Heart left ventricle (tissue), 16 donors: Measurements from ENCODE around the gene NTN4. TPM values are rescaled to one million over a fixed set of nuclear protein-coding genes. Genes with fewer than 3 reads are reported as not detected.
A peak's percentile ranks its signal among the peaks of the same experiment; 100 is the strongest.

Experiments
- ATAC-seq, 4 donors: fragments of 200-7000 bp; cut with Tn5 transposase; one replicate each; pipeline ENCODE4 v1.9.1; 2020 to 2022; ENCODE audit warnings: moderate library complexity in 4 of 4, mild to moderate bottlenecking in 3 of 4, moderate number of reproducible peaks in 1 of 4
- DNase-seq, 5 donors: peaks; one replicate each; pipeline ENCODE4 v3.0.0-alpha.2; 2020
- H3K27ac ChIP-seq, 12 donors: fragments of 200-600 bp; sonication (generic) in 4 of 12; one replicate each; pipeline versions ENCODE4 v1.5.0 to v1.8.0; 2016 to 2022; ENCODE audit warnings: mild to moderate bottlenecking in 2 of 12
- H3K27me3 ChIP-seq, 9 donors: fragments of 200-600 bp; sonication (generic) in 2 of 9; one replicate each; pipeline versions ENCODE4 v1.5.1 to v1.8.0; 2016 to 2022; ENCODE audit warnings: mild to moderate bottlenecking in 3 of 9
- H3K36me3 ChIP-seq, 9 donors: fragments of 200-600 bp; sonication (generic) in 2 of 9; one replicate each; pipeline versions ENCODE4 v1.5.0 to v1.8.0; 2018 to 2022; ENCODE audit warnings: mild to moderate bottlenecking in 2 of 9
- H3K4me1 ChIP-seq, 12 donors: fragments of 200-600 bp; sonication (generic) in 4 of 12; one replicate each; pipeline versions ENCODE4 v1.5.0 to v1.8.0; 2016 to 2022; ENCODE audit warnings: mild to moderate bottlenecking in 3 of 12
- H3K4me3 ChIP-seq, 12 donors: fragments of 200-600 bp; sonication (generic) in 4 of 12; one replicate each; pipeline versions ENCODE4 v1.5.0 to v1.8.0; 2017 to 2022; ENCODE audit warnings: mild to moderate bottlenecking in 9 of 12, moderate library complexity in 4 of 12
- H3K9me3 ChIP-seq, 12 donors: fragments of 200-600 bp; sonication (generic) in 4 of 12; one replicate each; pipeline versions ENCODE4 v1.5.0 to v1.8.0; 2016 to 2022; ENCODE audit warnings: mild to moderate bottlenecking in 1 of 12
- CTCF ChIP-seq, 12 donors: fragments of 200-600 bp; sonication (generic) in 4 of 12; IDR thresholded peaks; one replicate each; pipeline versions ENCODE4 v1.5.0 to v1.8.0; 2018 to 2022; ENCODE audit warnings: antibody characterized with exemption in 12 of 12, mild to moderate bottlenecking in 5 of 12
- POLR2A ChIP-seq, 2 donors: fragments of 450-650 bp; IDR thresholded peaks; one replicate each; pipeline ENCODE4 v1.6.1; 2017; ENCODE audit warnings: antibody characterized with exemption in 2 of 2, mild to moderate bottlenecking in 2 of 2, moderate library complexity in 2 of 2
- WGBS, 4 donors: extraction: QIAGEN DNeasy Blood & Tissue Kit in 2 of 4; methylation state at CpG; one replicate each; pipeline versions ENCODE4 v1.1.5 to v1.1.7; 2013 to 2018; 5-methylcytosine and 5-hydroxymethylcytosine counted together
- intact Hi-C, 10 donors: fragments of 100-400 bp; cut with DNase I; formaldehyde crosslinking; loops; one replicate each; pipeline versions ENCODE4 v1.11.1 to v1.14.2; 2022
- polyA plus RNA-seq, 2 donors: library from polyadenylated mRNA; stranded (reverse); fragments of 200-250 nt; gene quantifications; one replicate each; pipeline ENCODE4 v1.2.3, GENCODE V29; 2013
- total RNA-seq, 9 donors: library from RNA; depleted of rRNA in 2 of 9; stranded (reverse); fragments of >200 nt in 2 of 9; fragmentation: NEBNext Ultra II Directional in 3 of 9; extraction: Animal tissue kit (Norgen Biotek cat#: 25700) in 3 of 9; gene quantifications; one replicate each; pipeline versions ENCODE4 v1.1.0 to v1.2.4, GENCODE V29; 2016 to 2023
- donor health status: ischemic (EF 13 %, LVEDD 7.1; RV severe dilation, severe dysfunction).
- donor health status: healthy with polysubstance abuse.
- donor health status: DM: no; HTN: yes; CAD: no.
- donor health status: DM: no; HTN: no; CAD: no.
- donor health status: ischemic (EF 25% LVEDD 6.9; RV normal size, moderate dysfunction).
- donor health status: ischemic (EF 25% LVEDD 5.7; RV mildly dilated, moderate dysfunction).
- donor health status: healthy.
- donor health status: DM: yes; HTN: yes; CAD: no.
- donor health status: ischemic (EF 35%, LVEDD 5.7; RV mildly dilated, moderate dysfunction).
- donor health status: nonischemic (EF 11% LVEDD 7.7; RV severe dilation, severe dysfunction).
- donor health status: DM: yes; HTN: yes; CAD: no.
- donor health status: PGD.
- donor health status: ischemic (EF 29% LVEDD 5.4; RV normal size, mild dysfunction).
- donor health status: nonischemic (EF 23%, LVEDD 6.1; RV moderate dilation, normal function).

The NTN4 gene
- total and polyA plus RNA-seq, 11 donors, result 23.9 to 116 (median 68.0) TPM

- no peak for DNase-seq
- H3K27me3 ChIP-seq, result no peaks in the 10 kb centered on the region
- H3K9me3 ChIP-seq, result no peaks in the 10 kb centered on the region
- H3K36me3 ChIP-seq, result no peaks in the 10 kb centered on the region
- TF ChIP-seq CTCF (IDR thresholded peaks at IDR 0.05) (no peak), POLR2A (IDR thresholded peaks at IDR 0.05) (no peak)
- H3K4me3 ChIP-seq, result no peak overlapping the region
- peaks cover 0 to 14% (median 0%) of the 10 kb centered on the region in 12 donors for H3K4me1 ChIP-seq
- ATAC-seq, result peak in 2 of 4 donors; percentile 31 to 45
- 0 to 11% (median 4%) methylated on average over 1 of the region's 1 CpG for WGBS, 4 donors
- intact Hi-C loops, result no loop called here
- no peak overlapping the region for H3K27ac ChIP-seq
Measured at GRCh38 chr12:95836630-95837239, 46.2 kb upstream of the NTN4 start.

GRCh38 chr12:95836185-95836609 is 45.6 kb upstream of the NTN4 start:
- Histone ChIP-seq H3K4me3 (no peak overlapping the region), H3K4me1 (peaks cover 0 to 14% (median 0%) of the 10 kb centered on the region in 12 donors), H3K27ac (no peak overlapping the region), H3K27me3 (no peaks in the 10 kb centered on the region), H3K36me3 (no peaks in the 10 kb centered on the region), H3K9me3 (no peaks in the 10 kb centered on the region)
- DNase-seq (no peak), ATAC-seq (peak in 2 of 4 donors; percentile 34 to 58)
- 31 to 41% (median 40%) methylated on average over 3 of the region's 3 CpGs for WGBS, 4 donors
- TF ChIP-seq CTCF (IDR thresholded peaks at IDR 0.05) (no peak), POLR2A (IDR thresholded peaks at IDR 0.05) (no peak)
- intact Hi-C loops, result no loop called here

- 90 to 98% (median 94%) methylated on average over 1 of the region's 1 CpG for whole genome bisulfite sequencing, 4 donors
- peaks cover 0 to 14% (median 0%) of the 10 kb centered on the region in 12 donors for H3K4me1 ChIP-seq
- intact Hi-C loops, result no loop called here
- ATAC-seq (no peak), DNase-seq (no peak)
- H3K36me3 ChIP-seq, result no peaks in the 10 kb centered on the region
- no peak overlapping the region for H3K4me3 ChIP-seq
- no peak for TF ChIP-seq CTCF (IDR thresholded peaks at IDR 0.05)
- no peak for TF ChIP-seq POLR2A (IDR thresholded peaks at IDR 0.05)
- H3K27me3 ChIP-seq, result no peaks in the 10 kb centered on the region
- no peaks in the 10 kb centered on the region for H3K9me3 ChIP-seq
- H3K27ac ChIP-seq, result no peak overlapping the region
Measured at GRCh38 chr12:95834572-95834971, 44.0 kb upstream of the NTN4 start.

- Histone ChIP-seq H3K4me3 (no peak overlapping the region), H3K27me3 (no peaks in the 10 kb centered on the region), H3K36me3 (no peaks in the 10 kb centered on the region), H3K9me3 (no peaks in the 10 kb centered on the region), H3K27ac (no peak overlapping the region), H3K4me1 (no peaks in the 10 kb centered on the region)
- TF ChIP-seq POLR2A (IDR thresholded peaks at IDR 0.05), result no peak
- no peak for TF ChIP-seq CTCF (IDR thresholded peaks at IDR 0.05)
- intact Hi-C loops, result no loop called here
- DNase-seq (no peak), ATAC-seq (no peak)
- WGBS, 4 donors, result 70 to 89% (median 82%) methylated on average over 2 of the region's 2 CpGs
Measured at GRCh38 chr12:95830335-95831089, 39.9 kb upstream of the NTN4 start.
